PC-3 (cell line): ENCODE results near the gene PRKCSH. TPM values are rescaled to one million over a fixed set of nuclear protein-coding genes. Genes with fewer than 3 reads are reported as not detected.

Experiments used
- ATAC-seq: fragments of 200-7000 bp; cut with Tn5 transposase; 2 replicates; pipeline ENCODE4 v1.9.1; 2020; ENCODE audit warnings: mild to moderate bottlenecking, moderate library complexity
- BruUV-seq: library from RNA; stranded (reverse); fragments of 400-500 nt; replicated peaks from 2 replicates; lab custom pipeline; 2021; lab: Mats Ljungman, UMichigan
- CTCF ChIA-PET: fragments of 300-600 bp; sonication (Branson Sonifier 250); formaldehyde crosslinking; loops from one replicate; lab custom pipeline; 2022; ENCODE audit warnings: antibody characterized with exemption; lab: Charles Lee
- POLR2A ChIA-PET: fragments of 300-600 bp; sonication (Branson Sonifier 250); formaldehyde crosslinking; loops from one replicate; lab custom pipeline; 2022; ENCODE audit warnings: antibody characterized with exemption; ENCODE audit not compliant: unreplicated experiment; lab: Charles Lee
- DNase-seq: peaks from one replicate; pipeline ENCODE4 v3.0.0-alpha.2; 2015
- H2AFZ ChIP-seq: fragments of 300-600 bp; sonication (generic); 2 replicates; pipeline ENCODE4 v1.6.0; 2016; ENCODE audit warnings: antibody characterized with exemption, low read length
- H3F3A ChIP-seq: fragments of 300-600 bp; sonication (generic); one replicate; pipeline ENCODE4 v1.6.0; 2017; ENCODE audit warnings: antibody characterized with exemption, low read length, control low read depth, mild to moderate bottlenecking; ENCODE audit not compliant: unreplicated experiment
- H3K27ac ChIP-seq: fragments of 300-600 bp; sonication (generic); 2 replicates; pipeline ENCODE4 v1.5.1; 2016; ENCODE audit warnings: mild to moderate bottlenecking, low read length
- H3K27me3 ChIP-seq: fragments of 300-600 bp; sonication (generic); 2 replicates; pipeline ENCODE4 v1.6.1; 2016; ENCODE audit warnings: low read length, mixed read lengths
- H3K36me3 ChIP-seq: fragments of 300-600 bp; sonication (generic); 2 replicates; pipeline ENCODE4 v1.6.1; 2016; ENCODE audit warnings: low read depth, mixed run types, low read length, mixed read lengths
- H3K4me1 ChIP-seq: fragments of 300-600 bp; sonication (generic); 2 replicates; pipeline ENCODE4 v1.5.1; 2016; ENCODE audit warnings: low read length; ENCODE audit not compliant: insufficient read depth
- H3K4me2 ChIP-seq: fragments of 300-600 bp; sonication (generic); 2 replicates; pipeline ENCODE4 v1.6.0; 2016; ENCODE audit warnings: low read length
- H3K4me3 ChIP-seq: fragments of 300-600 bp; sonication (generic); 2 replicates; pipeline ENCODE4 v1.5.1; 2016; ENCODE audit warnings: mild to moderate bottlenecking, low read length, mixed read lengths
- H3K79me2 ChIP-seq: fragments of 300-600 bp; sonication (generic); 2 replicates; pipeline ENCODE4 v1.6.1; 2017; ENCODE audit warnings: low read length, mixed read lengths
- H3K9ac ChIP-seq: fragments of 300-600 bp; sonication (generic); 2 replicates; pipeline ENCODE4 v1.6.0; 2016; ENCODE audit warnings: mild to moderate bottlenecking, low read length
- H3K9me2 ChIP-seq: fragments of 300-600 bp; sonication (generic); replicated peaks from 2 replicates; pipeline ENCODE4 v1.6.1; 2016; ENCODE audit warnings: mixed run types, low read length, mixed read lengths
- H3K9me3 ChIP-seq: fragments of 300-600 bp; sonication (generic); 2 replicates; pipeline ENCODE4 v1.6.1; 2016; ENCODE audit warnings: low read length, mixed read lengths
- H4K20me1 ChIP-seq: fragments of 300-600 bp; sonication (generic); 2 replicates; pipeline ENCODE4 v1.6.1; 2016; ENCODE audit warnings: low read length, mixed read lengths
- CTCF ChIP-seq: fragments of 300-600 bp; sonication (generic); conservative IDR thresholded peaks from 2 replicates; pipeline ENCODE4 v1.5.1; 2017; ENCODE audit warnings: antibody characterized with exemption, low read depth, mild to moderate bottlenecking, low read length
- EZH2 ChIP-seq: fragments of 300-600 bp; sonication (generic); IDR thresholded peaks from one replicate; pipeline ENCODE4 v1.6.1; 2017; ENCODE audit warnings: antibody characterized with exemption, mild to moderate bottlenecking, low read length; ENCODE audit not compliant: unreplicated experiment
- EZH2phosphoT487 ChIP-seq: fragments of 300-600 bp; sonication (generic); IDR thresholded peaks from 2 replicates; pipeline ENCODE4 v1.6.1; 2018; ENCODE audit warnings: mild to moderate bottlenecking, antibody characterized with exemption, low read length, borderline replicate concordance
- intact Hi-C: fragments of 100-400 bp; cut with micrococcal nuclease; formaldehyde crosslinking; loops from 2 replicates; pipeline ENCODE4 v1.9.0; 2023
- total RNA-seq: library from RNA; depleted of rRNA; stranded (reverse); fragments of >200 nt; gene quantifications from 2 replicates; pipeline ENCODE4 v1.2.3, GENCODE V29; 2014

PRKCSH gene
- total RNA-seq, 1 experiment from 2014 or later = 222 TPM

- Histone ChIP-seq H4K20me1 (no peaks in the 10 kb centered on the region), H3K36me3 (no peaks in the 10 kb centered on the region), H3K79me2 (no peaks in the 10 kb centered on the region), H3F3A (no peaks in the 10 kb centered on the region), H3K27me3 (peaks cover 14% of the 10 kb centered on the region; the same call in 1 of the 2 replicates), H2AFZ (no peak overlapping the region), H3K4me2 (no peak overlapping the region), H3K4me3 (no peak overlapping the region), H3K9ac (no peak overlapping the region), H3K4me1 (peaks cover 7% of the 10 kb centered on the region; the same call in 1 of the 2 replicates), H3K27ac (no peak overlapping the region), H3K9me3 (no peaks in the 10 kb centered on the region), H3K9me2 (no peaks in the 10 kb centered on the region)
- CTCF ChIA-PET = no interaction called here
- DNase-seq = no peak
- no TSS peak for BruUV-seq
- intact Hi-C loops = no loop called here
- no peak for ATAC-seq
- TF ChIP-seq EZH2 (no peak), CTCF (no peak), EZH2phosphoT487 (no peak)
- POLR2A ChIA-PET = no interaction called here
Observed at GRCh38 chr19:11479898-11480714, 44.7 kb downstream of the PRKCSH start.

GRCh38 chr19:11480715-11481533, 45.5 kb downstream of the PRKCSH start, which contains the start of gene ELAVL3:
Gene ELAVL3, minus strand, starts transcription at chr19:11481046. Its CDS starts 438 bp downstream, at chr19:11480608.
- no peaks in the 10 kb centered on the region for H3K79me2 ChIP-seq
- no TSS peak for BruUV-seq
- ChIA-PET POLR2A (no interaction called here), CTCF (no interaction called here)
- ATAC-seq (no peak), DNase-seq (no peak)
- no peaks in the 10 kb centered on the region for H3K36me3 ChIP-seq
- H3K27ac ChIP-seq = no peak within 1 kb of the TSS
- no peaks in the 10 kb centered on the region for H3K9me3 ChIP-seq
- H3F3A ChIP-seq = no peaks in the 10 kb centered on the region
- no peak within 1 kb of the TSS for H3K9ac ChIP-seq
- no peak for TF ChIP-seq EZH2phosphoT487
- peaks cover 7% of the 10 kb centered on the region; the same call in 1 of the 2 replicates for H3K4me1 ChIP-seq
- H2AFZ ChIP-seq = peak within 1 kb of the TSS; percentile 79; the same call in 1 of the 2 replicates
- peaks cover 14% of the 10 kb centered on the region; the same call in 1 of the 2 replicates for H3K27me3 ChIP-seq
- H3K4me3 ChIP-seq = peak within 1 kb of the TSS; percentile 59; the same call in 1 of the 2 replicates
- intact Hi-C loops = no loop called here
- H4K20me1 ChIP-seq = no peaks in the 10 kb centered on the region
- H3K4me2 ChIP-seq = peak within 1 kb of the TSS; percentile 78
- H3K9me2 ChIP-seq = no peaks in the 10 kb centered on the region
